NCI-H1417 (cell line): ENCODE data around the gene PLCL2.

Source experiments
- DNase-seq, 3 experiments: peaks; one replicate each; lab custom pipeline; 2025; lab: John Stamatoyannopoulos, UW

Gene PLCL2

GRCh38 chr3:16884748-16885592, at the start of gene PLCL2:
PLCL2 (plus strand) TSS chr3:16884955; CDS start chr3:16885040, 85 bp downstream.
- DNase-seq, result peak; percentile 20 to 62 (median 61)

GRCh38 chr3:16836505-16837237, 48.1 kb upstream of the PLCL2 start:
- DNase-seq, result no peak

GRCh38 chr3:16837602-16838001, 47.2 kb upstream of the PLCL2 start:
- DNase-seq, result no peak

- no peak for DNase-seq
Measured at GRCh38 chr3:16838561-16838960, 46.2 kb upstream of the PLCL2 start.

GRCh38 chr3:16839271-16840100, 45.3 kb upstream of the PLCL2 start:
- DNase-seq, result no peak

GRCh38 chr3:16840101-16840424, 44.7 kb upstream of the PLCL2 start:
- DNase-seq, result no peak

- no peak for DNase-seq
Measured at GRCh38 chr3:16841041-16841753, 43.6 kb upstream of the PLCL2 start.

GRCh38 chr3:16841904-16842271, 42.9 kb upstream of the PLCL2 start:
- peak in 1 of 3 experiments; percentile 11 for DNase-seq

GRCh38 chr3:16842272-16843270, 42.2 kb upstream of the PLCL2 start:
- peak in 2 of 3 experiments; percentile 52 to 79 for DNase-seq

- no peak for DNase-seq
Measured at GRCh38 chr3:16844222-16844621, 40.5 kb upstream of the PLCL2 start.

- no peak for DNase-seq
Measured at GRCh38 chr3:16844791-16845190, 40.0 kb upstream of the PLCL2 start.

GRCh38 chr3:16846373-16847080, 38.2 kb upstream of the PLCL2 start:
- DNase-seq, result peak in 1 of 3 experiments; percentile 29

GRCh38 chr3:16848007-16848406, 36.7 kb upstream of the PLCL2 start:
- DNase-seq, result no peak

GRCh38 chr3:16849229-16849628, 35.5 kb upstream of the PLCL2 start:
- peak; percentile 48 to 84 (median 66) for DNase-seq

- no peak for DNase-seq
Measured at GRCh38 chr3:16849795-16850194, 35.0 kb upstream of the PLCL2 start.

GRCh38 chr3:16855497-16855896, 29.3 kb upstream of the PLCL2 start:
- DNase-seq, result no peak

- peak in 1 of 3 experiments; percentile 36 for DNase-seq
Measured at GRCh38 chr3:16860234-16860633, 24.5 kb upstream of the PLCL2 start.

- DNase-seq, result no peak
Measured at GRCh38 chr3:16861432-16861831, 23.3 kb upstream of the PLCL2 start.

- no peak for DNase-seq
Measured at GRCh38 chr3:16864610-16865313, 20.0 kb upstream of the PLCL2 start.
